H7 (cell line): ENCODE measurements around the gene SLC25A21. TPM values are rescaled to one million over a fixed set of nuclear protein-coding genes. Genes with fewer than 3 reads are reported as not detected.

Source experiments
- DNase-seq: peaks from one replicate; pipeline ENCODE4 v3.0.0; 2012
- H3K27me3 ChIP-seq: 2 replicates; pipeline ENCODE4 v1.6.0; 2011; ENCODE audit warnings: mild to moderate bottlenecking, low read length; ENCODE audit not compliant: control insufficient read depth, insufficient read depth
- H3K36me3 ChIP-seq: replicated peaks from 2 replicates; pipeline ENCODE4 v1.5.1; 2011; ENCODE audit warnings: low read length; ENCODE audit not compliant: control insufficient read depth, insufficient read depth
- H3K4me3 ChIP-seq: 2 replicates; pipeline ENCODE4 v1.5.1; 2011; ENCODE audit warnings: low read depth, mild to moderate bottlenecking, control low read depth, low read length, moderate library complexity; ENCODE audit not compliant: insufficient read depth
- total RNA-seq: library from RNA; depleted of rRNA; stranded (reverse); fragments of >200 nt; shearing (Covaris generic); gene quantifications from 2 replicates; pipeline ENCODE4 v1.2.3, GENCODE V29; 2014

SLC25A21 gene
- total RNA-seq, 1 experiment from 2014 or later = 7.7 TPM

DNA sequence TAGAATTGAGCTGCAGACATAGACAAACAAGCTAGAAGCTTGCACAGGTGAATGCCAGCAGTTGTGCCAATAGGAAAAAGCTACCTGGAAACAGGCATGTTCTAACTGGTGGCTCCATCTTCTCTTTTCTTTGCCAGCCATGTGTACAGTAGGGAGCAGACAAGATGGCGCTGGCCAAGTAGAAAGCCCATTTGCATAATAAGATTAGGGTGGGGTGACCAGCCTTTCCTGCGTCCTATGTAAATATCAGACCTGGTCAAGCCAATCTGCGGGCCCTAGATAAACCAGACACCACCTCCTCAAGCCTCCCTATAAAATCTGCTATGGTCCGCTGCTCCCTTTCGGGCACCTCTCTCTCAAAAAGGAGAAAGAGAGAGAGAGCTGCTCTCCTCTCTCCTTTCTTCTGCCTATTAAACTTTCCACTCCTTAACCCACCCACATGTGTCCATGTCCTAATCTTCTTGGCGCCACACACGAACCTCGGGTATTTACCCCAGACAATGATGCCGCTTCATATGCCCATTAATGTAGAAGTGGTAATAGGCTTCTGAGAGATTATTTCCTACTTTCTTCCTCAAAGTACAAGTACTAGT lies 201.0 kb downstream of the SLC25A21 start:
- DNase-seq = no peak
- Histone ChIP-seq H3K36me3 (no peaks in the 10 kb centered on the region), H3K27me3 (no peaks in the 10 kb centered on the region), H3K4me3 (no peak overlapping the region)

DNA sequence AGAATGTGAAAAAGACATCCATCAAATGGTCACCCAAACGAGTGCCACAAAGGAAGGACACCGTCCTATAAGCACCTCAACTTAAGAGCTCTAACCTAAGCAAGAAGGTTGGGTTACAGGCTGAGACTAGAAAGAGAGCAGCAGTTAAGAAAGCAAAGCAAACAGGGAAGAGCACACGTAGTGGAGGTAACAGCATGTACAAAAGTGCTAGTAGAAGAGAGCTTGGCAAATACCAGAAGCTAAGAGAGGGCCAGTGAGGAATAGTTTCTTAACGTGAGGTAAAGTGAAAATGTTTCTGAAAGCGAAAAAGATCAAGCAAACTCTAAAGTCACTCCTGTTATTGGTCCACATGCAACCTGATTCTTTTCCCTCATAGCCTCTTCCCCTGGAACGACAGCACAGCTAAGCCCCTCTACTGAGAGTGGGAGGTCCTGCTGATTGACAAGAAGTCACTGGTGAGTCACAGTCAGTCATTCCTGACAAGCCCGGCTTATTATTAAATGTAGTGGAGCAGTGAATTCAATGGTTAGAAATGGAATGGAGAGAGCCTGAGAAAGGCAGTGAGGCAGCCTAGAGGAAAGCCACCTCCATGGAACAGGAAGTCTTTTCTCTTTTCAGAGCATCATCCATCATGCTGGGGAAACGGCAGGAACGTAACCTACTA lies 204.4 kb downstream of the SLC25A21 start:
- H3K4me3 ChIP-seq = no peak overlapping the region
- H3K27me3 ChIP-seq = no peaks in the 10 kb centered on the region
- no peaks in the 10 kb centered on the region for H3K36me3 ChIP-seq
- no peak for DNase-seq

- no peaks in the 10 kb centered on the region for H3K27me3 ChIP-seq
- no peak overlapping the region for H3K4me3 ChIP-seq
- DNase-seq = no peak
- no peaks in the 10 kb centered on the region for H3K36me3 ChIP-seq
These were observed 216.4 kb downstream of the SLC25A21 start for GRCh38 chr14:36955967-36956366.

DNA sequence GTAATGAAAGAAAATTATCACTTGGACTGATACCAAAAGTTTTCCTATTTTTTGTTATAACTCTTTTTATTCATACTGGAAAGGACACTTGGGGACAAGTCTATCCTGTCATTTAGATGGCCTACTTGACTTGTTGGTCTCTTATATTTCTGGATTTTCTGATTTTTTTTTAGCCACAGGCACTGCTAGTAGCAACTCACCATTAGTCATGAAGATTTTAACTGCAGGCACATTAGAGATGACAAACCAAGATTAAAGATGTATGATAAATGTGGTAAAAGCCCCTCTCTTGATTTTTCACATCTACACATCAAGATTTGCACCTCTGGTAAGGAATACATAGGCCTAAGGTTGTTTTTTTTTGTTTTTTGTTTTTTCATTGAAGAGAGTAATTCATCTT lies 217.0 kb downstream of the SLC25A21 start:
- no peaks in the 10 kb centered on the region for H3K27me3 ChIP-seq
- DNase-seq = no peak
- no peaks in the 10 kb centered on the region for H3K36me3 ChIP-seq
- H3K4me3 ChIP-seq = no peak overlapping the region

DNA sequence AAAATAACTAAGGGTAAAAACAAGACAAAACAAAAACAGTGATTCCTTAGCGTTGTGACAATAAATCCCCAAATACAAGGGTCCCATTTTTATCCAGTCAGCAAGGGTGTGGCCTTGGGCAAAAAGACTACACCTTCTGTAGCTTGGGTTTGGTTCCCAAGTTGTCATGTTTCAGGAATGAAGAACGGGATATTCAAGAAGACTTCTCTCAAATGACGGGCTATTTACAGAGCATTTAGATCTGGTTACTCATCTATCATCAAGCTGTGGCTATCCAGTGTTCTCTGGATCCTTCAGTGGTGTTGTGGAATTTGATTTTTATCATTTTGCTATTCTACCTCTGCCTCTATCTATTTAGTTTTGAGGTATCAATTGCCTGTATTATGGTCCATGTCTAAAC lies 219.7 kb downstream of the SLC25A21 start:
- DNase-seq = no peak
- Histone ChIP-seq H3K27me3 (no peaks in the 10 kb centered on the region), H3K4me3 (no peak overlapping the region), H3K36me3 (no peaks in the 10 kb centered on the region)

- no peaks in the 10 kb centered on the region for H3K27me3 ChIP-seq
- H3K4me3 ChIP-seq = no peak overlapping the region
- H3K36me3 ChIP-seq = no peaks in the 10 kb centered on the region
- no peak for DNase-seq
These were observed 221.0 kb downstream of the SLC25A21 start for GRCh38 chr14:36951380-36951911.

- Histone ChIP-seq H3K36me3 (no peaks in the 10 kb centered on the region), H3K27me3 (no peaks in the 10 kb centered on the region), H3K4me3 (no peak overlapping the region)
- no peak for DNase-seq
These were observed 221.6 kb downstream of the SLC25A21 start for GRCh38 chr14:36950812-36951211.

DNA sequence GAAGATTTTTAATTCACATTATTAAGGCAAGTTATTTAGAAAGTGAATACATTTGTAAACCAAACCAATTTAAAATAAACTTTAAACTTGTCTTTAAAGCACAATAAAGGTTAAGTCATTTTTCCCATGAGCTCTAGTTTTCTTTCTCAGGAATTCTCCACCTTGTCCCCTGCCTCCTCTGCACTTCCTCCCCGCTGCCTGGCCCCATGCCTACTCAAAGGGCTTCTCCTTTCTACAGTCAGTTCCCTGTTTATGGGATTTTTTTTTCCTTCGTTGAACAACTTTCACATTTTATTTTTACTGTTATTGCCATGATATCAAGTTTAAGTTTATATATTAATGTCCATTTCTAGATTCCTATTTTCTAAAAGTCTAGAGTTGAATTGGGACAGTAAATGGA lies 223.0 kb downstream of the SLC25A21 start:
- H3K27me3 ChIP-seq = no peaks in the 10 kb centered on the region
- H3K36me3 ChIP-seq = no peaks in the 10 kb centered on the region
- no peak for DNase-seq
- H3K4me3 ChIP-seq = no peak overlapping the region

DNA sequence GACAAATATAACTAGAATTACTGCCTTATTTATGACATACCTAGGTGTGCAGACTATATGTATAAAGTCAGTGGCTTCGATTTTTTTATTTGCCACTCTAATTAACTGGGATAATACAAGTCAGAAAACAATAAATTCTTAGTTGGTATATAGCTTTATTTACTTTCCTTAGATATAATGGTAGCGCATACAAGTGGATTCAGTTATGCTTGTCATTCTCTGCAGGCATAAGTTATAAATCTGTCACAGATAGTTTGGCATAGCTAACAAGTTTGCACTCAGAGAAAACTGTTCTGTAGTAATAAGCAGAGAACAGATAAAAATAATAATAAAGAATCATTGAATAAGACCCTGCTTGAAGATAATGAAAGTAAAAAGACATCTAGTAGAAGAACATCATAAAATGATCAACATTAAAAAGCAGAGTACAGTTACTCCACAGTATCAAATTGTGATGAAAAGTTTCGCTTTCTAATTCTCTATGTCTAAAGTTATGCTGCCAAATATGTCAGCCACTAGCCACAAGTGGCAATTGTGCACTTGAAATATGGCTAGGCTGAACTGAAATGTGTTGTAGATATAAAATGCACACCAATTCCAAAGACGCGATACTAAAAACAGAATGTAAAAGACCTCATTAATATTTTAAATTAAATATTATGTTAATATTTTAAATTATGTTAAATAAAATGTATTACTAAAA lies 224.1 kb downstream of the SLC25A21 start:
- Histone ChIP-seq H3K4me3 (no peak overlapping the region), H3K36me3 (no peaks in the 10 kb centered on the region), H3K27me3 (no peaks in the 10 kb centered on the region)
- no peak for DNase-seq

GRCh38 chr14:36947362-36947761 lies 225.0 kb downstream of the SLC25A21 start:
- no peaks in the 10 kb centered on the region for H3K27me3 ChIP-seq
- H3K4me3 ChIP-seq = no peak overlapping the region
- no peak for DNase-seq
- H3K36me3 ChIP-seq = no peaks in the 10 kb centered on the region

DNA sequence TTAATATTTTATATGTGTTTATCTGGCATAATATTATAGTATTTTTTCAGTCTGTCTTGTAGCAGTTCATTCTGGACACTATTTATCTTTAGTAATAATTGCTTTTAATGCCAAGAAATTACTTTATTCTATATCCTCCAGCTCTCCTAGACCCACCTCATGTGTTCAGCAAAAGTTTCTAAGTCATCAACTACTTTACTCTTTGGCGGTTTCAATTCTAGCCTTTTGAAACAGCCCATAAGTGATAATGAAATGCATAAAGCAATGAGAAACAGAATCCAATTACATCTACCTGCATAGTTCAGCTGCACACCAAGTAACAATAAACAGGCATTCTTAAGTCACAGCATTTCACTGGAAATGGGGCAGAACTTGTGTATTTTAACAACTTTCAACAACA lies 225.5 kb downstream of the SLC25A21 start:
- no peak overlapping the region for H3K4me3 ChIP-seq
- no peaks in the 10 kb centered on the region for H3K36me3 ChIP-seq
- H3K27me3 ChIP-seq = no peaks in the 10 kb centered on the region
- DNase-seq = no peak

DNA sequence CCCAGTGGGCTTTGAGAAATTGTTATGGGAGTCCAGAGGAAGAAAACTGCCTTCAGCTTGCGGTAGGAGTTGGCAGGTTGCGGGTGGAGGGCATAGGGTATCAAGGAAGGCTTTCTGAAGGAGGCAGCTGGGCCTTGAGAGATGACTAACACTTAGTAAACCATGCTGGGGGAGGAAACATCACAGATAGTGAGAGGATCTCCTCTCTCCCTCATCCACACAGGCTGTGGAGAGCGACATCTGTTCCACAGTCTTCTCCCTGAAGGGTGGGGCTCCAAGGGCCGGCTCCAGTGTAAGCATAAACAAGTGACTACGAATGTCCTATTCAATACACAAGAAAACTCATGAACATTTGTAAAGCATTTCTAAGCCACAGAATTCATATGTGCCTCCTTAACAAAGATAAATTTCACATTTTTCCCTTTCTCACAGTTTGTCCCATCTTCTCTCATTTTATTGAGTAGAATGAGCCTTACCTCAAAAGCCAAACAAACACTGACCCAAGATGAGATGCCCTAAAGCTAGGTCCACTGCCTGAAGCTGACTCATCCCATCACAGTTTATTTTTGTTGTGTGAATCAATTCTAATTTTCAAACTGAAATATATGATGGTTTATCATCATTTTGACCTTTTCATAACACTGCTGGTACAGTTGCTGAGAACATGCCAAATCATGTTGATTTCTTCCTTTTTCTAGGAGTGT lies 227.9 kb downstream of the SLC25A21 start:
- Histone ChIP-seq H3K27me3 (no peaks in the 10 kb centered on the region), H3K36me3 (no peaks in the 10 kb centered on the region), H3K4me3 (no peak overlapping the region)
- no peak for DNase-seq

- no peak overlapping the region for H3K4me3 ChIP-seq
- H3K36me3 ChIP-seq = no peaks in the 10 kb centered on the region
- no peak for DNase-seq
- no peaks in the 10 kb centered on the region for H3K27me3 ChIP-seq
These were observed 229.7 kb downstream of the SLC25A21 start for GRCh38 chr14:36942522-36943245.
